CD4-positive, alpha-beta memory T cell (primary cell): ENCODE data around the gene ATP6V0B. TPM values are rescaled to one million over a fixed set of nuclear protein-coding genes. Genes with fewer than 3 reads are reported as not detected.

Source experiments
- CTCF ChIA-PET: fragments of 350-600 bp; sonication (Branson Sonifier 250); formaldehyde crosslinking; loops from one replicate; lab custom pipeline; 2021; ENCODE audit warnings: inconsistent platforms; ENCODE audit not compliant: partially characterized antibody; lab: Charles Lee
- POLR2A ChIA-PET: fragments of 350-600 bp; sonication (Branson Sonifier 250); formaldehyde crosslinking; loops from one replicate; lab custom pipeline; 2021; ENCODE audit not compliant: partially characterized antibody; lab: Charles Lee
- DNase-seq, 5 donors: peaks; one replicate each; pipeline versions ENCODE4 v3.0.0 to v3.0.0-alpha.2; 2020 to 2022; ENCODE audit warnings: mixed read lengths in 1 of 5
- H3K27ac ChIP-seq: one replicate; pipeline ENCODE4 v1.7.0; 2013; ENCODE audit warnings: low read depth, low read length
- H3K27me3 ChIP-seq: 2 replicates; pipeline ENCODE4 v1.7.0; 2013; ENCODE audit warnings: mild to moderate bottlenecking, low read length, moderate library complexity; ENCODE audit not compliant: insufficient read depth
- H3K36me3 ChIP-seq: 2 replicates; pipeline ENCODE4 v1.7.0; 2013; ENCODE audit warnings: mild to moderate bottlenecking, low read length, moderate library complexity; ENCODE audit not compliant: insufficient read depth
- H3K4me1 ChIP-seq: 2 replicates; pipeline ENCODE4 v1.7.0; 2013; ENCODE audit warnings: mild to moderate bottlenecking, low read length, moderate library complexity; ENCODE audit not compliant: insufficient read depth
- H3K4me3 ChIP-seq, 2 donors: one replicate each; pipeline ENCODE4 v1.7.0; 2013; ENCODE audit warnings: low read length in 2 of 2, mild to moderate bottlenecking in 1 of 2
- H3K9me3 ChIP-seq, 2 donors: one replicate each; pipeline ENCODE4 v1.7.0; 2013; ENCODE audit warnings: low read length in 2 of 2, control low read depth in 1 of 2; ENCODE audit not compliant: control insufficient read depth in 1 of 2
- H3K27ac Mint-ChIP-seq, 7 donors: one replicate each; pipeline ENCODE4 v1.8.0; 2020 to 2021; ENCODE audit warnings: mixed read lengths in 7 of 7, mild to moderate bottlenecking in 6 of 7, inconsistent platforms in 3 of 7, moderate library complexity in 3 of 7
- H3K27me3 Mint-ChIP-seq, 2 donors: one replicate each; pipeline ENCODE4 v1.8.0; 2020 to 2021; ENCODE audit warnings: mixed read lengths in 2 of 2
- H3K36me3 Mint-ChIP-seq, 2 donors: one replicate each; pipeline ENCODE4 v1.8.0; 2020 to 2021; ENCODE audit warnings: mixed read lengths in 2 of 2, inconsistent platforms in 1 of 2, mild to moderate bottlenecking in 1 of 2
- H3K4me1 Mint-ChIP-seq, 4 donors: one replicate each; pipeline ENCODE4 v1.8.0; 2020 to 2021; ENCODE audit warnings: mixed read lengths in 4 of 4, mild to moderate bottlenecking in 1 of 4
- H3K4me3 Mint-ChIP-seq, 8 donors: one replicate each; pipeline ENCODE4 v1.8.0; 2020 to 2021; ENCODE audit warnings: mixed read lengths in 8 of 8, mild to moderate bottlenecking in 7 of 8, moderate library complexity in 6 of 8, inconsistent platforms in 3 of 8
- H3K9me3 Mint-ChIP-seq, 8 donors: one replicate each; pipeline ENCODE4 v1.8.0; 2020 to 2021; ENCODE audit warnings: mixed read lengths in 8 of 8, mild to moderate bottlenecking in 5 of 8, inconsistent platforms in 3 of 8, moderate library complexity in 1 of 8
- intact Hi-C: fragments of 100-400 bp; cut with micrococcal nuclease; formaldehyde crosslinking; loops from one replicate; pipeline ENCODE4 v1.15.1; 2023
- polyA plus RNA-seq, 2 donors: library from polyadenylated mRNA; unstranded; fragments of 300-500 nt; fragmentation: Illumina TruSeq; gene quantifications; one replicate each; pipeline ENCODE4 v1.2.3, GENCODE V29; 2021
- total RNA-seq, 2 experiments: library from RNA; stranded (reverse); gene quantifications; one replicate each; pipeline ENCODE4 v1.2.3, GENCODE V29; 2021

Gene ATP6V0B
- total and polyA plus RNA-seq, 4 experiments from 2014 or later, result 59.8 to 310 (median 130) TPM

DNA sequence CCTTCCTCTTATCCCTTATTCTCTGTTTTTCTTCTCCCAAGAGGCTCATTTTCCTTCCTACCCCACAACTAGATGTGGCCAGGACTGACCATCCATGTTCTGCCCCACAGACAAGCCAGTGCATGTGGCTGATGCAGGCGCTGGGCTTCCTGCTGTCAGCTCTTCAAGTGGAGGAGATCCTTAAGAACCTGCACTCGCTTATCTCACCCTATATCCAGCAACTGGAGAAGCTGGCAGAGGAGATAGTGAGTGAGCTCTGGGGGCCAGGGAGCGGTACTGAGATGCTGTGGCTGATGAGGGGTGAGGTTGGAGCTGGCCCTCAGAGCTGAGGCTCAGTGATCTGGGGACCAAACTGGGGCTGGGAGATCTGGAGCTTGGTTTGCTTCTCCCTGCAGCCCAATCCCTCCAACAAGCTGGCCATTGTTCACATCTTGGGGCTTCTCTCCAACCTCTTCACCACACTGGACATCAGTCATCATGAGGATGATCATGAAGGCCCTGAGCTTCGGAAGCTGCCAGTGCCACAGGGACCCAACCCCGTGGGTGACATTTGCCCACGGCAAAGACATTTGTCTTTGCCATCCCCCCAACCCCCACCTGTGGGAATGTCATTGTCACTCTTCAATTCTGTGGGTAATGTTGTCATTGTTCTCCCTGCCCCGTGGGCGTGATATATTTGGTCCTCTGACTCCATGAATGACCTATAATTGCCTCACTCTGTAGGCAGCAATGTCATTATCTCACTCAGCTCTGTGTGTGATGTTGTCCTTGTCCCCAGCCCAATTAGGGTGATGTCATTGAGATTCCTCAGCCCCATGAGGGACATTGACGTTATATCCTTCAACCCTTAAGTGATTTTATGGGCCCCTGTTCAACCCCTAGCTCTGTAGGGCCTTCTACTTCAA lies 16.2 kb upstream of the ATP6V0B start:
- Mint-ChIP-seq H3K9me3 (no peaks in the 10 kb centered on the region), H3K36me3 (peaks cover 31 to 39% of the 10 kb centered on the region in 2 donors), H3K27me3 (no peaks in the 10 kb centered on the region), H3K27ac (peak overlapping the region in 1 of 7 donors; percentile 51), H3K4me3 (no peak overlapping the region), H3K4me1 (peaks cover 0 to 6% (median 3%) of the 10 kb centered on the region in 4 donors)
- Histone ChIP-seq H3K4me3 (no peak overlapping the region), H3K9me3 (no peaks in the 10 kb centered on the region), H3K27me3 (no peaks in the 10 kb centered on the region), H3K36me3 (no peaks in the 10 kb centered on the region), H3K27ac (no peak overlapping the region), H3K4me1 (no peaks in the 10 kb centered on the region)
- POLR2A ChIA-PET, result interaction anchor here (1.5 kb wide), 1 partner anchor 12 kb away, joined by 3 read pairs; the partner anchor contains the start of gene IPO13
- intact Hi-C loops, result no loop called here
- no peak for DNase-seq
- CTCF ChIA-PET, result interaction anchor here (1.0 to 2.4 kb wide), 3 partner anchors 24 to 47 kb away, joined by 3 to 6 read pairs (median 3); no protein-coding TSS in a partner anchor

GRCh38 chr1:43960798-43961197 lies 14.0 kb upstream of the ATP6V0B start:
- Mint-ChIP-seq H3K27me3 (no peaks in the 10 kb centered on the region), H3K4me3 (no peak overlapping the region), H3K36me3 (peaks cover 31 to 38% of the 10 kb centered on the region in 2 donors), H3K4me1 (no peaks in the 10 kb centered on the region), H3K27ac (no peak overlapping the region), H3K9me3 (no peaks in the 10 kb centered on the region)
- ChIA-PET POLR2A (no interaction called here), CTCF (no interaction called here)
- H3K9me3 ChIP-seq, result no peaks in the 10 kb centered on the region
- no peak overlapping the region for H3K4me3 ChIP-seq
- intact Hi-C loops, result no loop called here
- H3K36me3 ChIP-seq, result no peaks in the 10 kb centered on the region
- no peak overlapping the region for H3K27ac ChIP-seq
- H3K27me3 ChIP-seq, result no peaks in the 10 kb centered on the region
- H3K4me1 ChIP-seq, result no peaks in the 10 kb centered on the region
- no peak for DNase-seq

DNA sequence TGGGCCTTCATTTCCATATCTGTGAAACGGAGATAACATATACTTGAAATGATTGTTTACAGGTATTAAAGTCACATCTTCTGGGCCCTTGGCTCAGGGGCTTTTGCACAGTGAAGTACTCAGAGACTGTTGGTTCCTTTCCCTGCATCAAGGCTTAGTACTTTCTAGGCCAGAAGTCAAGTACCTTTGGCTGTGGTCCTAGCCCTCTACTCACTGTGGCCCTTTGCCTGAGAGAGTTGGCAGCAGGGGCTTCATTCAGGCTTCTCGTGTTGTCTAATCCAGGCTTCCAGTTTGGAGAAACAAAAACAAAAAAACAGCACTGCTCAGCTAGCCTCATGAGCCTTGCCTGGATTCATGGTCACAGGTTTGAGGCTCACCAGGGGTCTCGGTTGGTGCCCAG lies 13.1 kb upstream of the ATP6V0B start:
- no peaks in the 10 kb centered on the region for H3K9me3 ChIP-seq
- Mint-ChIP-seq H3K36me3 (peaks cover 31 to 38% of the 10 kb centered on the region in 2 donors), H3K27ac (no peak overlapping the region), H3K4me1 (no peaks in the 10 kb centered on the region), H3K27me3 (no peaks in the 10 kb centered on the region), H3K9me3 (no peaks in the 10 kb centered on the region), H3K4me3 (no peak overlapping the region)
- intact Hi-C loops, result no loop called here
- no peaks in the 10 kb centered on the region for H3K27me3 ChIP-seq
- H3K27ac ChIP-seq, result no peak overlapping the region
- POLR2A ChIA-PET, result no interaction called here
- H3K4me3 ChIP-seq, result no peak overlapping the region
- H3K4me1 ChIP-seq, result no peaks in the 10 kb centered on the region
- no peak for DNase-seq
- CTCF ChIA-PET, result interaction anchor here (0.6 kb wide), 1 partner anchor 164 kb away, joined by 3 read pairs; no protein-coding TSS in a partner anchor
- no peaks in the 10 kb centered on the region for H3K36me3 ChIP-seq

DNA sequence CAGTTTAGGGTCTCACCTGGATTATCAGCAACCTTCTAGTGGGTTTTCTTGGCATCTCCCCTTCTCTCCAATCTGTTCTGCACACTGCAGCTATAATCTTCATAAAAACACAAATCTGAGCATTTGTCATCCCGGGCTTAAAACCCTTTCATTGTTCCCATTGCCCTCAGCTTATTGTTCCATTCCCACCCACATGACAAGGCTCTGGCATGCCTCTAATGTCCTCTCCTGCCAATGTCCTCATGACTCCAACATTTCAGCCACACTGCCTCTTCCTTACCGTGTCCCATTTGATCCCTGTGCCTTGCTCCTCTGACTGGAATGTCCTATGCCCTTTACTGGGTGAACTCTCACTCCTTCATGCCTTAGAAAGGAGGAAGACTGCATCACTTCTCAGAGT lies 12.4 kb upstream of the ATP6V0B start:
- Histone ChIP-seq H3K4me3 (no peak overlapping the region), H3K27ac (no peak overlapping the region), H3K4me1 (no peaks in the 10 kb centered on the region), H3K27me3 (no peaks in the 10 kb centered on the region), H3K9me3 (no peaks in the 10 kb centered on the region), H3K36me3 (no peaks in the 10 kb centered on the region)
- intact Hi-C loops, result no loop called here
- Mint-ChIP-seq H3K27me3 (no peaks in the 10 kb centered on the region), H3K4me3 (no peak overlapping the region), H3K36me3 (peaks cover 27 to 33% of the 10 kb centered on the region in 2 donors), H3K9me3 (no peaks in the 10 kb centered on the region), H3K4me1 (no peaks in the 10 kb centered on the region), H3K27ac (no peak overlapping the region)
- POLR2A ChIA-PET, result no interaction called here
- no peak for DNase-seq
- CTCF ChIA-PET, result interaction anchor here (0.6 kb wide), 1 partner anchor 164 kb away, joined by 3 read pairs; no protein-coding TSS in a partner anchor

- H3K36me3 ChIP-seq, result no peaks in the 10 kb centered on the region
- Mint-ChIP-seq H3K27ac (no peak overlapping the region), H3K9me3 (no peaks in the 10 kb centered on the region), H3K27me3 (no peaks in the 10 kb centered on the region), H3K4me1 (no peaks in the 10 kb centered on the region), H3K36me3 (peaks cover 23 to 30% of the 10 kb centered on the region in 2 donors), H3K4me3 (no peak overlapping the region)
- intact Hi-C loops, result no loop called here
- H3K9me3 ChIP-seq, result no peaks in the 10 kb centered on the region
- ChIA-PET POLR2A (no interaction called here), CTCF (no interaction called here)
- no peak overlapping the region for H3K27ac ChIP-seq
- no peak for DNase-seq
- no peaks in the 10 kb centered on the region for H3K27me3 ChIP-seq
- no peaks in the 10 kb centered on the region for H3K4me1 ChIP-seq
- H3K4me3 ChIP-seq, result no peak overlapping the region
Observed at GRCh38 chr1:43963006-43963405, 11.8 kb upstream of the ATP6V0B start.

- intact Hi-C loops, result no loop called here
- Mint-ChIP-seq H3K36me3 (peaks cover 15 to 21% of the 10 kb centered on the region in 2 donors), H3K27me3 (no peaks in the 10 kb centered on the region), H3K27ac (no peak overlapping the region), H3K9me3 (no peaks in the 10 kb centered on the region), H3K4me1 (peaks cover 0 to 1% (median 0%) of the 10 kb centered on the region in 4 donors), H3K4me3 (no peak overlapping the region)
- CTCF ChIA-PET, result no interaction called here
- Histone ChIP-seq H3K27me3 (no peaks in the 10 kb centered on the region), H3K36me3 (no peaks in the 10 kb centered on the region), H3K27ac (no peak overlapping the region), H3K9me3 (no peaks in the 10 kb centered on the region), H3K4me1 (no peaks in the 10 kb centered on the region), H3K4me3 (no peak overlapping the region)
- POLR2A ChIA-PET, result interaction anchor here (1.0 to 1.6 kb wide), 2 partner anchors 11 to 85 kb away, joined by 3 to 4 read pairs; partner anchors contain the start of gene ATP6V0B
- no peak for DNase-seq
Observed at GRCh38 chr1:43963890-43964289, 10.9 kb upstream of the ATP6V0B start.

- H3K9me3 Mint-ChIP-seq, result peaks cover 0 to 2% (median 0%) of the 10 kb centered on the region in 8 donors
- DNase-seq, result no peak
- no peaks in the 10 kb centered on the region for H3K27me3 ChIP-seq
- H3K4me3 Mint-ChIP-seq, result no peak overlapping the region
- H3K36me3 ChIP-seq, result no peaks in the 10 kb centered on the region
- H3K27ac ChIP-seq, result no peak overlapping the region
- POLR2A ChIA-PET, result no interaction called here
- H3K27me3 Mint-ChIP-seq, result no peaks in the 10 kb centered on the region
- peaks cover 11 to 24% of the 10 kb centered on the region in 2 donors for H3K36me3 Mint-ChIP-seq
- H3K9me3 ChIP-seq, result no peaks in the 10 kb centered on the region
- no peak overlapping the region for H3K27ac Mint-ChIP-seq
- intact Hi-C loops, result no loop called here
- peaks cover 8% of the 10 kb centered on the region for H3K4me1 ChIP-seq
- no peak overlapping the region for H3K4me3 ChIP-seq
- CTCF ChIA-PET, result no interaction called here
- H3K4me1 Mint-ChIP-seq, result peaks cover 11 to 13% (median 12%) of the 10 kb centered on the region in 4 donors
Observed at GRCh38 chr1:43965316-43965715, 9.4 kb upstream of the ATP6V0B start.
